Activated naive CD4-positive, alpha-beta T cell treated with Interleukin-2 at 50 U/mL for 16 hours (primary cell): ENCODE data around the gene CEL.
"Not testable (repeated sequence)": the region's sequence is repeated elsewhere in the genome, so short reads cannot be mapped to it uniquely, and the experiment has no call there.

Experiments used
- DNase-seq: peaks from one replicate; pipeline ENCODE4 v3.0.0-alpha.2; 2020

CEL gene

DNA sequence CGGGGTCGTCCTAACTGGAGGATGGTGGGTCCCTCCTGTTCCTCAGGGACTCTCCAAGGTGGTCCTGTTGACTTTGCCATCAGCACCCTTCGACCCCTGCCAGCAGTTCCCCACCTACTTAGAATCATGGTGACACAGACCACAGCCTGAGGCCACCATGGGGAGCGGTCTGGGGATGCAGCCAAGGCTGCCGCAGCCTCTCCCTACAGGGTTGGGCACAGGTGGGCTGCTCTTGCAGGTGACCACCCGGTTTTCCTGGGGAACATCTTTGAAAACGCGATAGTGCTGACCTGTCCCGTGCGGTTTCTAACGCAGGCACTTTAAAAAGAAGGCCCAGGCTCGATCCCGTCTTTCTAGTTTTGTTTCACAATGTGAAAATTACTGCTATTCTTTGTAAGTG, 12.7 kb upstream of the CEL start:
- DNase-seq = no peak

DNA sequence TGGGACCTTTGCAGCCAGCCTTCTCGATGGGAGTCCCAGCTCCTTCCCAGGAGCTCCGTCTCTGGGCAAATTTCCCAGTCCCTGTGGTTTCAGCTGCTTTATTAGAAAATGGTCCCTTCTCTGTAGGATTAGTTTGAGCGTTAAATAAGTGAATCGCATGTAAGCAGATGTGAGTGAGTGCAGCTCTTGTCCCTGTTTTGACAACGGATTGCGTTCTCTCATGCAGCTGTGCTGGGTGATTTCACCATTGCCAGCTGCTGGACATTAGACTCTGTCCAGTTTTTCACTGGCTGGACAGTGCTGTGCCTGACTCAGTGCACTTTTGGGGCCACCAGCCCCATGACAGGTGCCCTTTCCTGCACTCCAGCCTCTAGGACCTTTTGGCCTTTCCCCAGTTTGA, 11.6 kb upstream of the CEL start:
- no peak for DNase-seq

GRCh38 chr9:133050781-133051180, 11.0 kb upstream of the CEL start:
- DNase-seq = no peak

DNA sequence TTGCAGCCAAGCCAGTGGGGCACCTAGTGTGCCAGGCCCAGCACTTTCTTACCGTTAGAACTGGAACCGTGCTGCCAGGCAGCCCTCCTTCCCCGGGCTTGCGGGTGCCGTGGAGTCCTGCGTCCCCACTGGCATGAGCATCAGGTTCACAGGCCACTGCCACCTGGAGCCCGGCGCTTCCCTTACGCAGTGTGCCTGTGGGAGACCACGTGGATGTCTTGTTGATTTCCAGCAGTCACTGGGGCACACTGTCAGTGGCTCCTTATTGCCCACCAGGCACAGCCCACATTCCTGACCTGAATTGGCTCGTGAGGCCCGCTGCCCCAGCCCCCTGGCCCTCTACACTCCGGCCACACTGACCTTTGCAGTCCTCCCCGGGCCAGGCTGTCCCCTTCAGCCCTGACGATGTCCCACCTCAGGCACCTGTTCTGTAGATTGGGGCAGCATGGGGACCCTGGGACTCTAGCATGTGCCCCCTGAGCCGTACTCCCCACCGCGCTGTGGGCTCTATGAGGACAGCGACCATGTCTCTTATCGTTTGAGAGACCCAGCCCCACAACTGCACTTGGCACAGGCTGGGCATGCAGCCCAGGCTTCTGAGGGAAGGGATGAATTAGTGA, 10.4 kb upstream of the CEL start:
- no peak for DNase-seq

- DNase-seq = no peak
These were observed 9.7 kb upstream of the CEL start for GRCh38 chr9:133051966-133052539.

- DNase-seq = no peak
These were observed 7.4 kb upstream of the CEL start for GRCh38 chr9:133054194-133054890.

GRCh38 chr9:133054966-133055365, 6.8 kb upstream of the CEL start:
- DNase-seq = no peak

DNA sequence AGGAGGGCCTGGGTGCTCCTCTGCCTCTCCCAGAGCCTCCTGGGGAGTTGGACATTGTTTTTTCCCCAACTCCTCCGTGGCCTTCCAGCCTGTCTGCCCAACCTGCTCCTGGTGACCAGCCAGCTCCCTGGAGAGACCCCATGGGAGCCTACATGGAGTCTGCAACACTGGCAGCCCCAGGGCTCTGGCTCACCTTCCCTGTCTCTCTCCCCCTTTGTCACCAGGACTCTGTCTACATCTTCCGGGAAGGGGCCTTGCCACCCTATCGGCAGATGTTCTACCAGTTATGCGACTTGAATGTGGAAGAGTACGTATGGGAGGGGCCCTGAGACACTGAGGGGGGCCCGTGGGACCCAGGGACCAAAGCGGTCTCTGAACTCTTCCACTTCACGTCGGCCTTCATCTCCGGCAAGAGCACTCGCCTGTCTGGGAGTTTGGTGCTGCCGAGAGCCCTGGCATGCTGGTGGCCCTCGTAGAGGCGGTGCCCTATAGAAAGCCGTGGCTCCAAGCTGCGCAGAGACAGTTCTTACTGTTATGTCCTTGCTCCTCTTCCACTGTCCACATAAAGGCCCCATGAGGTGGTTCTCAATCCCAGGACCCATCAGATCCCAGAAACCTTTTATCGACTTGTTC, 5.9 kb upstream of the CEL start:
- DNase-seq = no peak

DNA sequence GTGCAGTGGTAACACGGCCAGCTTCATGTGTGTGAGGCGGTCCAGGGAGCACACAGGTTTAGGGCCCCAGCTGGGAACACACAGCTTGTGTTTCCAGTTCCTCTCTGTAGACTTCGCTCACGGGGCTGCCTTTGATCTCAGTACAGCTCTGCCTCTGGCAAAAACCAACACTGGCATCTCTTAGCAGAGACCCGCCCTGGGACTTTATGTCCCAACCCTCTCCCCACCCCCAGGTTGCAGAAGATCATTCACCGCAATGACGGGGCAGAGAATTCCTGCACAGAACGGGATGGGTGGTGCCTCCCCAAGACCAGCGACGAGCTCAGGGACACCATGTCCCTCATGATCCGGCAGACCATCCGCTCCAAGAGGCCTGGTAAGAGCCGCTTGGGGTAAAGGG, 5.2 kb upstream of the CEL start:
- DNase-seq = no peak

DNA sequence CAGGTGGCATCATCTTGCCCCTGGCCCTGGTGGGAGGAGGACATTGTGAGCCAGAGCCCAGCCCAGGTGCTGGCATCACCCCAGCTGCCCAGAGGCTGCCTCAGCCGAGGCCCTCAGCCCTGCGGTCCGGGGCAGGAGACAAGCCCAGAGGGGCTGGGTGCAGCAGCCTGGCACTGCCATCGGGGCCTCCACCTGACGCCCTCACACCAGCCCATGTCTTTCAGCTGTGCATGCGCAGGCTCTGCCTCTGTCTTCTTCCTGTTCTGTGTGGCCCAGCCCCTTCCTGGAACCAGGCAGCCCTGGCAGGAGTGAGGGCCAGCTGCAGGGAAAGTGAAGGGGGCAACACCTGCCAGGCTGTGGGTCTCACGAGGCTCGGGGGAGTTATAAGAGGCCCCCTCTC, 4.8 kb upstream of the CEL start:
- no peak for DNase-seq

DNA sequence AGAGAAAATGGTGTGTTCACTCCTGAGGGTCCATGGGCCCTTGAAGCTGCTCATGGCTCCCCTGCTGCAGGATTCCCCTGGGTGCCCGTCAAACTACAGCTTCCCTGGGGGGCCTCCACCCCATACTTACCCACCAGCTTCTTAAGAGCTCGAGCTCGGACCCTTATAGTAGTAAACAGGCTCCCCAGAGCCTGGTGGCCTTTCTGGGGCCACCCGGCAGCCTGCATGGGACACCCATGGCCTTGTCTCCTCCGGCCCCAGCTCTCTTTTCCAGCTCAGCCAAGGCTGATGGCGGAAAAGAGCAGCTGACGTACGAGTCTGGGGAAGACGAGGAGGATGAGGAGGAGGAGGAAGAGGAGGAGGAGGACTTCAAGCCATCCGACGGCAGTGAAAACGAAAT, 4.2 kb upstream of the CEL start:
- no peak for DNase-seq

GRCh38 chr9:133058071-133058470, 3.7 kb upstream of the CEL start:
- no peak for DNase-seq

DNA sequence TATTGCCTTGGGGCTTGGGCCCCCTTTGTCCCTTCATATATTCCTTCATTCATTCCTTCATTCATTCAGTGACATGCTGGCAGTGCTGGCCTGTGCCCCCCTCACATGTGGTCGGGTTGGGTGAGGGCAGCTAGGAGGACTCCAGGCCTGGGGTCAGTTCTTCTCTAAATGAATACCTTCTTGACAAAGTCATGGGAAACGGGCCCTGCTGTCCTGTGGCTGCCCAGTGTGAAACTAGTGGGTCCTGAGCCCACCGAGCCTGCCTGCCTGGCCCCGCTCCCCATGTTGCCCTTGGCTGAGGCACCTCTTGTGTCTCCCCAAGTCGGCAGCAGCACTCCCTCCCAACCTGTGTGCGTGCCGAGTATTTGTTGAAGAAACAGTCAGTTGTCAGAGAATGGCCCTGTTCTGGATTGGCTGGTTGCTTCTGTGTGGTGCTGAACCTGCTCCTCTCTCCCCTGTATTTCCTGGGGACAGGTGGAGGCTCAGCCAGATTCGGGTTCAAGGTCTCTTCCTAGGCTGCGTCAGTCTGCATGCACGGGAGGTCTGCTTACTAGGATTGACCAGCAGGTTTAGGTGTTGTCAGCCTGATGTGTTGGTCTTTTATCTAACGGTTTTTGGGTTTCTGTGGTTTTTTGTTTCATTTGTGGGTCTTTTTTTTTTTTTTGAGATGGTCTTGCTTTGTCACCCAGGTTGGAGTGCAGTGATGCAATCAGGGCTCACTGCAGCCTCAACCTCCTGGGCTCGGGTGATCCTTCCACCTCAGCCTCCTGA, 3.0 kb upstream of the CEL start:
- no peak for DNase-seq

- no peak for DNase-seq
These were observed 2.2 kb upstream of the CEL start for GRCh38 chr9:133059623-133060022.

DNA sequence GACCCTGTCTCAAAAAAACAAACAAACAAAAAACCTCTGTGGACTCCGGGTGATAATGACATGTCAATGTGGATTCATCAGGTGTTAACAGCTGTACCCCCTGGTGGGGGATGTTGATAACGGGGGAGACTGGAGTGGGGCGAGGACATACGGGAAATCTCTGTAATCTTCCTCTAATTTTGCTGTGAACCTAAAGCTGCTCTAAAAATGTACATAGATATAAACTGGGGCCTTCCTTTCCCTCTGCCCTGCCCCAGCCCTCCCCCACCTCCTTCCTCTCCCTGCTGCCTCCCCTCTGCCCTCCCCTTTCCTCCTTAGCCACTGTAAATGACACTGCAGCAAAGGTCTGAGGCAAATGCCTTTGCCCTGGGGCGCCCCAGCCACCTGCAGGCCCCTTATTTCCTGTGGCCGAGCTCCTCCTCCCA, 1.4 kb upstream of the CEL start:
- DNase-seq = no peak

DNA sequence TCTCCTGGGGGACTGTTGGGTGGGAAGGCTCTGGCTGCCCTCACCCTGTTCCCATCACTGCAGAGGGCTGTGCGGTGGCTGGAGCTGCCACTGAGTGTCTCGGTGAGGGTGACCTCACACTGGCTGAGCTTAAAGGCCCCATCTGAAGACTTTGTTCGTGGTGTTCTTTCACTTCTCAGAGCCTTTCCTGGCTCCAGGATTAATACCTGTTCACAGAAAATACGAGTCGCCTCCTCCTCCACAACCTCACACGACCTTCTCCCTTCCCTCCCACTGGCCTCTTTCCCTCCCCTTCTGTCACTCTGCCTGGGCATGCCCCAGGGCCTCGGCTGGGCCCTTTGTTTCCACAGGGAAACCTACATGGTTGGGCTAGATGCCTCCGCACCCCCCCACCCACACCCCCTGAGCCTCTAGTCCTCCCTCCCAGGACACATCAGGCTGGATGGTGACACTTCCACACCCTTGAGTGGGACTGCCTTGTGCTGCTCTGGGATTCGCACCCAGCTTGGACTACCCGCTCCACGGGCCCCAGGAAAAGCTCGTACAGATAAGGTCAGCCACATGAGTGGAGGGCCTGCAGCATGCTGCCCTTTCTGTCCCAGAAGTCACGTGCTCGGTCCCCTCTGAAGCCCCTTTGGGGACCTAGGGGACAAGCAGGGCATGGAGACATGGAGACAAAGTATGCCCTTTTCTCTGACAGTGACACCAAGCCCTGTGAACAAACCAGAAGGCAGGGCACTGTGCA, 590 bp upstream of the CEL start:
- not testable (repeated sequence) for DNase-seq

DNA sequence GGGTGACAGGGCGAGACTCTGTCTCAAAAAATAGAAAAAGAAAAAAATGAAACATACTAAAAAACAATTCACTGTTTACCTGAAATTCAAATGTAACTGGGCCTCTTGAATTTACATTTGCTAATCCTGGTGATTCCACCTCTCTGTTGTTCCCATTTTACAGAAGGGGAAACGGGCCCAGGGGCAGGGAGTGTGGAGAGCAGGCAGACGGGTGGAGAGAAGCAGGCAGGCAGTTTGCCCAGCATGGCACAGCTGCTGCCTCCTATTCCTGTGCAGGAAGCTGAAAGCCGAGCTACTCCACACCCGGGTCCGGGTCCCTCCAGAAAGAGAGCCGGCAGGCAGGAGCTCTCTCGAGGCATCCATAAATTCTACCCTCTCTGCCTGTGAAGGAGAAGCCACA, 788 bp downstream of the CEL start:
- not testable (repeated sequence) for DNase-seq

- DNase-seq = no peak
These were observed 1.3 kb downstream of the CEL start for GRCh38 chr9:133063159-133063499.

DNA sequence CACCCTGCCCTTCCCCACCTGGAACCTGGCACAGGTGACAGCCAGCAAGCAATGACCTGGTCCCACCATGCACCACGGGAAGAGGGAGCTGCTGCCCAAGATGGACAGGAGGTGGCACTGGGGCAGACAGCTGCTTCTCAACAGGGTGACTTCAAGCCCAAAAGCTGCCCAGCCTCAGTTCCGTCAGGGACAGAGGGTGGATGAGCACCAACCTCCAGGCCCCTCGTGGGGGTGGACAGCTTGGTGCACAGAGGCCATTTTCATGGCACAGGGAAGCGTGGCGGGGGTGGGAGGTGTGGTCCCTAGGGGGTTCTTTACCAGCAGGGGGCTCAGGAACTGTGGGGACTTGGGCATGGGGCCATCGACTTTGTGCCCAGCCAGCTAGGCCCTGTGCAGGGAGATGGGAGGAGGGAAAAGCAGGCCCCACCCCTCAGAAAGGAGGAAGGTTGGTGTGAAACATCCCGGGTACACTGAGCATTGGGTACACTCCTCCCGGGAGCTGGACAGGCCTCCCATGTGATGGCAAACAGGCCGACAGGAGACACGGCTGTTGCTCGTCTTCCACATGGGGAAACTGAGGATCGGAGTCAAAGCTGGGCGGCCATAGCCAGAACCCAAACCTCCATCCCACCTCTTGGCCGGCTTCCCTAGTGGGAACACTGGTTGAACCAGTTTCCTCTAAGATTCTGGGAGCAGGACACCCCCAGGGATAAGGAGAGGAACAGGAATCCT, 1.9 kb downstream of the CEL start:
- no peak for DNase-seq

- no peak for DNase-seq
These were observed 2.7 kb downstream of the CEL start for GRCh38 chr9:133064241-133065069.

DNA sequence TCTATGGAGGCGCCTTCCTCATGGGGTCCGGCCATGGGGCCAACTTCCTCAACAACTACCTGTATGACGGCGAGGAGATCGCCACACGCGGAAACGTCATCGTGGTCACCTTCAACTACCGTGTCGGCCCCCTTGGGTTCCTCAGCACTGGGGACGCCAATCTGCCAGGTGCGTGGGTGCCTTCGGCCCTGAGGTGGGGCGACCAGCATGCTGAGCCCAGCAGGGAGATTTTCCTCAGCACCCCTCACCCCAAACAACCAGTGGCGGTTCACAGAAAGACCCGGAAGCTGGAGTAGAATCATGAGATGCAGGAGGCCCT, 3.2 kb downstream of the CEL start:
- no peak for DNase-seq
